ENCODE measurements around the gene SCAANT1. TPM values are rescaled to one million over a fixed set of nuclear protein-coding genes. Genes with fewer than 3 reads are reported as not detected.
A peak's percentile ranks its signal among the peaks of the same experiment; 100 is the strongest.

SCAANT1 gene
- total RNA-seq, 1 donor from 2014 or later = not detected

- intact Hi-C loops (cut with micrococcal nuclease) = no loop called here
- no peaks in the 10 kb centered on the region for H3K27me3 Mint-ChIP-seq
- H3K36me3 Mint-ChIP-seq (ENCODE audit: low read depth) = peaks cover 16% of the 10 kb centered on the region
- H3K4me1 Mint-ChIP-seq = peaks cover 19% of the 10 kb centered on the region
- no peak for DNase-seq
- H3K4me3 Mint-ChIP-seq = no peak overlapping the region
- peaks cover 6% of the 10 kb centered on the region for H3K9me3 Mint-ChIP-seq
- no peak overlapping the region for H3K27ac Mint-ChIP-seq
These were observed 6.2 kb downstream of the SCAANT1 start for GRCh38 chr3:63905731-63906620.

GRCh38 chr3:63900459-63900858, 11.7 kb downstream of the SCAANT1 start:
- H3K4me3 Mint-ChIP-seq = peak overlapping the region; percentile 6
- intact Hi-C loops (cut with micrococcal nuclease) = loop anchor here (1.0 kb wide), 1 partner anchor 11 kb away; no protein-coding TSS in a partner anchor

GRCh38 chr3:63900010-63900409, 12.2 kb downstream of the SCAANT1 start:
- Mint-ChIP-seq H3K27me3 (no peaks in the 10 kb centered on the region), H3K4me3 (peak overlapping the region; percentile 6), H3K4me1 (peaks cover 40% of the 10 kb centered on the region), H3K27ac (peak overlapping the region; percentile 45), H3K36me3 (ENCODE audit: low read depth) (peaks cover 34% of the 10 kb centered on the region), H3K9me3 (peaks cover 11% of the 10 kb centered on the region)
- DNase-seq = no peak
- intact Hi-C loops (cut with micrococcal nuclease) = loop anchor here (1.0 kb wide), 1 partner anchor 11 kb away; no protein-coding TSS in a partner anchor

More at GRCh38 chr3:63900459-63900858, 11.7 kb downstream of the SCAANT1 start:
- Mint-ChIP-seq H3K27me3 (no peaks in the 10 kb centered on the region), H3K27ac (peak overlapping the region; percentile 45), H3K9me3 (peaks cover 11% of the 10 kb centered on the region), H3K4me1 (peaks cover 37% of the 10 kb centered on the region), H3K36me3 (ENCODE audit: low read depth) (peaks cover 34% of the 10 kb centered on the region)
- no peak for DNase-seq

GRCh38 chr3:63896332-63897030, 15.7 kb downstream of the SCAANT1 start:
- Mint-ChIP-seq H3K4me1 (peaks cover 42% of the 10 kb centered on the region), H3K36me3 (ENCODE audit: low read depth) (peaks cover 29% of the 10 kb centered on the region), H3K27ac (peak overlapping the region; percentile 1), H3K4me3 (no peak overlapping the region), H3K27me3 (no peaks in the 10 kb centered on the region), H3K9me3 (peaks cover 9% of the 10 kb centered on the region)
- intact Hi-C loops (cut with micrococcal nuclease) = loop anchor here (5.0 kb wide), 1 partner anchor 34 kb away; the partner anchor contains the start of genes ATXN7 and THOC7
- DNase-seq = no peak

GRCh38 chr3:63895422-63896189, 16.6 kb downstream of the SCAANT1 start:
- no peaks in the 10 kb centered on the region for H3K27me3 Mint-ChIP-seq
- peaks cover 25% of the 10 kb centered on the region for H3K36me3 Mint-ChIP-seq (ENCODE audit: low read depth)
- H3K9me3 Mint-ChIP-seq = peaks cover 4% of the 10 kb centered on the region
- H3K4me3 Mint-ChIP-seq = peak overlapping the region; percentile 13
- peaks cover 39% of the 10 kb centered on the region for H3K4me1 Mint-ChIP-seq
- intact Hi-C loops (cut with micrococcal nuclease) = loop anchor here (5.0 kb wide), 1 partner anchor 33 kb away; the partner anchor contains the start of genes ATXN7 and THOC7
- H3K27ac Mint-ChIP-seq = peak overlapping the region; percentile 78
- no peak for DNase-seq

- Mint-ChIP-seq H3K9me3 (no peaks in the 10 kb centered on the region), H3K27ac (no peak overlapping the region), H3K36me3 (ENCODE audit: low read depth) (peaks cover 8% of the 10 kb centered on the region), H3K4me1 (peaks cover 27% of the 10 kb centered on the region), H3K4me3 (no peak overlapping the region), H3K27me3 (no peaks in the 10 kb centered on the region)
- intact Hi-C loops (cut with micrococcal nuclease) = no loop called here
- DNase-seq = no peak
These were observed 19.3 kb downstream of the SCAANT1 start for GRCh38 chr3:63892773-63893352.

GRCh38 chr3:63891518-63891917, 20.7 kb downstream of the SCAANT1 start:
- H3K4me3 Mint-ChIP-seq = no peak overlapping the region
- H3K27ac Mint-ChIP-seq = no peak overlapping the region
- peaks cover 8% of the 10 kb centered on the region for H3K36me3 Mint-ChIP-seq (ENCODE audit: low read depth)
- no peak for DNase-seq
- no peaks in the 10 kb centered on the region for H3K9me3 Mint-ChIP-seq
- peaks cover 23% of the 10 kb centered on the region for H3K4me1 Mint-ChIP-seq
- H3K27me3 Mint-ChIP-seq = no peaks in the 10 kb centered on the region
- intact Hi-C loops (cut with micrococcal nuclease) = no loop called here

- Mint-ChIP-seq H3K4me3 (no peak overlapping the region), H3K27me3 (no peaks in the 10 kb centered on the region), H3K9me3 (no peaks in the 10 kb centered on the region), H3K36me3 (ENCODE audit: low read depth) (peaks cover 10% of the 10 kb centered on the region), H3K4me1 (peaks cover 12% of the 10 kb centered on the region), H3K27ac (no peak overlapping the region)
- intact Hi-C loops (cut with micrococcal nuclease) = no loop called here
- no peak for DNase-seq
These were observed 25.3 kb downstream of the SCAANT1 start for GRCh38 chr3:63886858-63887257.

- intact Hi-C loops (cut with micrococcal nuclease) = no loop called here
- no peak for DNase-seq
- H3K27me3 Mint-ChIP-seq = no peaks in the 10 kb centered on the region
- no peak overlapping the region for H3K27ac Mint-ChIP-seq
- H3K9me3 Mint-ChIP-seq = no peaks in the 10 kb centered on the region
- H3K36me3 Mint-ChIP-seq (ENCODE audit: low read depth) = peaks cover 6% of the 10 kb centered on the region
- peaks cover 32% of the 10 kb centered on the region for H3K4me1 Mint-ChIP-seq
- H3K4me3 Mint-ChIP-seq = no peak overlapping the region
These were observed 31.5 kb downstream of the SCAANT1 start for GRCh38 chr3:63880653-63881052.

- Mint-ChIP-seq H3K9me3 (no peaks in the 10 kb centered on the region), H3K4me1 (peaks cover 35% of the 10 kb centered on the region), H3K36me3 (ENCODE audit: low read depth) (peaks cover 2% of the 10 kb centered on the region), H3K27me3 (no peaks in the 10 kb centered on the region), H3K4me3 (no peak overlapping the region), H3K27ac (peak overlapping the region; percentile 16)
- no peak for DNase-seq
- intact Hi-C loops (cut with micrococcal nuclease) = loop anchor here (2.0 kb wide), 1 partner anchor 14 kb away; no protein-coding TSS in a partner anchor
These were observed 33.7 kb downstream of the SCAANT1 start for GRCh38 chr3:63878394-63879060.

GRCh38 chr3:63877737-63878393, 34.3 kb downstream of the SCAANT1 start:
- DNase-seq = no peak
- no peaks in the 10 kb centered on the region for H3K27me3 Mint-ChIP-seq
- peaks cover 35% of the 10 kb centered on the region for H3K4me1 Mint-ChIP-seq
- H3K9me3 Mint-ChIP-seq = no peaks in the 10 kb centered on the region
- H3K4me3 Mint-ChIP-seq = no peak overlapping the region
- intact Hi-C loops (cut with micrococcal nuclease) = loop anchor here (2.0 kb wide), 1 partner anchor 13 kb away; no protein-coding TSS in a partner anchor
- peaks cover 2% of the 10 kb centered on the region for H3K36me3 Mint-ChIP-seq (ENCODE audit: low read depth)
- H3K27ac Mint-ChIP-seq = peak overlapping the region; percentile 16

GRCh38 chr3:63876260-63876659, 35.9 kb downstream of the SCAANT1 start:
- Mint-ChIP-seq H3K36me3 (ENCODE audit: low read depth) (peaks cover 2% of the 10 kb centered on the region), H3K4me1 (peaks cover 39% of the 10 kb centered on the region), H3K9me3 (no peaks in the 10 kb centered on the region), H3K4me3 (no peak overlapping the region), H3K27ac (no peak overlapping the region), H3K27me3 (no peaks in the 10 kb centered on the region)
- intact Hi-C loops (cut with micrococcal nuclease) = no loop called here
- no peak for DNase-seq
